IPS-18c (cell line): ENCODE results near the gene NGLY1.

ENCODE experiments used
- H3K4me3 ChIP-seq: 2 replicates; pipeline ENCODE4 v1.7.0; 2013; ENCODE audit warnings: low read depth, mild to moderate bottlenecking, low read length, moderate library complexity; ENCODE audit not compliant: insufficient read depth
- H3K9me3 ChIP-seq: one replicate; pipeline ENCODE4 v1.6.1; 2013; ENCODE audit warnings: mild to moderate bottlenecking, low read length, moderate library complexity; ENCODE audit not compliant: control insufficient read depth, insufficient read depth

Gene NGLY1

DNA sequence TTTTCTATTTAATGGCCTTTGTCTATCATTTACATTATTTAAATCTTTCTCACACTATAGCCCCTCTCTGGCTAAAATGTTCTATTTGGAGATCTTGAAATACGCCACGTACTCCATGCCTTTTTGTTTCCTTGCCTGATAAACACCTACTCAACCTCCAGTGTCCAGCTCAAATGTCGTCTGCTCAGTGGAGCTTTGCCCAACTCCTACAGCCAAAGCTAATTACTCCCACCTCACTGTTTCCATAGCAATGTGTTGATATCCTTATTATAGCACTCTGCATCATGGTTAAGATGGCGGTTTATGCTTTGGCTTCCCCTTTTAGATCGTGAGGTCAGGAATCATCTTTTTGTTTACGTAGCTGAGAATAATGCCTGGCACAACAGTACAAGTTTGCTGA lies 55.9 kb downstream of the NGLY1 start:
- Histone ChIP-seq H3K9me3 (no peaks in the 10 kb centered on the region), H3K4me3 (no peak overlapping the region)

DNA sequence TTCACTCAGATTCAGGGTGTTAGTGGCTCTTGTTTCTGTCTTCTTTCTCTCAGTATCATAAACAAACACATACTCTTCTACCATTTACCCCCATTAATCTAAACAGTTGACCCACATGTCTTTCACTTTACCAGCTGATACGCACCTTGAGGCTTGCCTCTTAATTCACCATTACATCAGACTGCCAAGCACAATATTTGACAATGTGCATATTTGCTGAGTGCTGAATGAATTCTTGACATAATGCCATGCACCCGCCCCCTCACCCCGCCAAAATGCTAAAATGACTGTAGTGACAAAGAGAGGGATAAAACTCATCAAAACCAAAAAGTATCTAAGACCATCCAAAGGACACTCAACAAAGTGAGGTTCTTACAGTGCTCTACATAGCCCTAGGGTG lies 57.4 kb downstream of the NGLY1 start:
- Histone ChIP-seq H3K9me3 (no peaks in the 10 kb centered on the region), H3K4me3 (no peak overlapping the region)

DNA sequence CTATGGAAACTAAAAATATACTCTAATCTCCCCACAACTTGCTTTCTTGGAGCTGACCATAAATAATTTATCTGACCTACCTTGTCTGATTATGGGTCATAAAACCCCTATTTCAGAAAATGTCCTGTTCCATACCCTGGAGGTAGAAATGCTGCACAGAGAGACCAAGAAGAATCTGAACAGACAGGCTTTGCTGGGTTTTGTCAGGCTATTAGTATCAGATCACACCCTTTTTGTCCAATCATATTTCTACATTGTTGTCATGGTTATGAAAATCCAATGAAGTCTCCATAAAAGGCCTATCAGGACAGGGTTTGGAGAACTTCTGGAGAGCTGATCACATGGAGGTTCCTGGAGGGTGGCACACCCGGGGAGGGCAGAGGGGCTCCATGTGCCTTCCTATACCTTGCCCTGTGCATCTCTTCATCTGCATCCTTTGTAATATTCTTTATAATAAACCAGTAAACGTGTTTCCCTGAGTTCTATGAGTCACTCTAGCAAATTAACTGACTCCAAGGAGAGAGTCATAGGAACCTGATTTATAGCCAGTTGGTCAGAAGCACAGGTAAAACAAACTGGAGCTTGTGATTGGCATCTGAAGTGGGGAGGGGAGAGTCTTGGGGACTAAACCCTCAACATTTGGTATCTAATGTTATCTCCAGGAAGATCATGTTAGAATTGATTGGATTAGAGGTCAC lies 58.1 kb downstream of the NGLY1 start:
- H3K9me3 ChIP-seq: no peaks in the 10 kb centered on the region
- H3K4me3 ChIP-seq: no peak overlapping the region

DNA sequence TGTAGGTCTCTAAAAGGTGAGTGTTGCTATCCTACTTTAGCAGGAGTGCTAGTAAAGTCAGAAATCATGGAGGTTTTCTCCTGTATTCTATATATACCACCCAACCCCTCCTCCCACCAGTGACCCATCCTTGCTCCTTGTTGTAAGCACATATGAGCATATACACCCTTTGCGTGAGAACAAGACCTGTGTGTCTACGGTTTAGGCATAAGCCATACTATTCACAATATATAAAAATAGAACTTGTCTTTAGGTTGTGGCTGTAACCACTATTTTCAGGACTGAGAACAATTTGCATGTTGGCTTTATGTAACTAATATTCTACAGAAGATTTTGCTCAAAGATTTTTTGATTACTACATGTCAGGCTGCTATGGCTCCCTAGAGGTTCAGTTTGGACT lies 59.4 kb downstream of the NGLY1 start:
- H3K4me3 ChIP-seq: no peak overlapping the region

DNA sequence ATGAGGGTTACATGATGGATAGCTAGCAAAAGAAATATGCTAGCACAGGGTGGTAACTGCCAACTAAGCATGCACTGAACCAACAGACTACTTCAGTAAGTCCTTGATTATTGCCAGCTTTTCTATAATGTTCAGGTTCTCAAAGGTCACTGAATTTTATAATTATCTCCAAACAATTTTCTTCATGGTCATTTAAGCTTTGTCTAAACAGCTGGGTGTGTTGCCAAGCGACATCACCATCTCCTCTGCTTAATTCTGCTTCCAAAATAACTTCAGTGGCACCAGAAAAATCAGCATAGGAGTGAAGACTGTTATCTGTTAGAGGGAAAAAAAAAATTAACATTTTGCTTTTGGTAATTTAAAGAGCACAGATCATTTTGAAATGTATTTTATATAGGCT lies 63.9 kb downstream of the NGLY1 start:
- Histone ChIP-seq H3K9me3 (no peaks in the 10 kb centered on the region), H3K4me3 (no peak overlapping the region)

More for the DNA sequence above, 59.4 kb downstream of the NGLY1 start:
- H3K9me3 ChIP-seq: no peaks in the 10 kb centered on the region

DNA sequence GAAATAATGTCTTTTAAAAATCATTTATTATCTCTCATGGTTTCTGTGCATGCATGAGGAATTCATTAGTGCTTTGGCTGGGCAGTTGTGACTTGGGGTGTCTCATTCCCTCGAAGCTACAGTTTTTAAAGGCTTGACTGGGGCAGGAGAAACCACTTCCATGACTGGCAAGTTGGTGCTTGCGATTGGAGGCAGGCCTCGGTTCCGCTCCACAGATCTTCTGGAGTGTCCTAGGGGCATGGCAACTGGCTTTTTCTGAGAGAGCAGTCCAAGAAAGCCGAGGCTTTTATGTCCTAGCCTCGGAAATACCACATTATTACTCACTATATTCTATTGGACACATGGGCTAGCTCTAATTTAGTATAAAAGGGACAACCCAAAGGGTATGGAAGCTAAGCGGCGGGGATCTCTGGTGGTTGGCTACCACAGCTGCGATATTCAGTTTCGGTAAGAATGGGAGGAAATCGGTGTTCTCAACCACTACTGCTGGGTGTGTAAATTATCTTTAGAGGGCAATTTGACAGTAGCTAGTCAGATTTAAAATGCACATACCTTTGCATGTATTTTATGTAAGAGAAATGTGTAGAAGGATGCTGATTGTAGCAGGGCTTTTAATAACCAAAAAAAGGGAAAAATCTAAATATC lies 69.8 kb downstream of the NGLY1 start:
- Histone ChIP-seq H3K9me3 (no peaks in the 10 kb centered on the region), H3K4me3 (no peak overlapping the region)

DNA sequence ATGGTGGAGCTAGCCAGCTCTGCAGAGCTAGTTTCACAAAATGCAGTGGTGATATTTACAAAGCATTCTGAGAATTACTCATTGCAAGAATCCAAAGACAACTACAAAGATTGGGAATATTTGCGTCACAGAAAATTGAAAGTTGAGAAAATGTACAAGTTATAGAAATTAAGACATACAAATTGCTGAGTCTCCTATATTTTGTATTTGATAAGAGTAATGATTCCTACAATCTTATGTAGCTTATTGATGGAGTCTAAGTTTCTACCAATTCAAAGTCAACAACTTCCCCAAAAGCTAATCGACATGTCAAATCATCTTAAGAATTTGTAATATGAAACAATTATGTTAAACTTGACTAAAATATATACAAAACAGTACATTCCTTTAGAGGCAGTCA lies 72.2 kb downstream of the NGLY1 start:
- Histone ChIP-seq H3K9me3 (no peaks in the 10 kb centered on the region), H3K4me3 (no peak overlapping the region)

DNA sequence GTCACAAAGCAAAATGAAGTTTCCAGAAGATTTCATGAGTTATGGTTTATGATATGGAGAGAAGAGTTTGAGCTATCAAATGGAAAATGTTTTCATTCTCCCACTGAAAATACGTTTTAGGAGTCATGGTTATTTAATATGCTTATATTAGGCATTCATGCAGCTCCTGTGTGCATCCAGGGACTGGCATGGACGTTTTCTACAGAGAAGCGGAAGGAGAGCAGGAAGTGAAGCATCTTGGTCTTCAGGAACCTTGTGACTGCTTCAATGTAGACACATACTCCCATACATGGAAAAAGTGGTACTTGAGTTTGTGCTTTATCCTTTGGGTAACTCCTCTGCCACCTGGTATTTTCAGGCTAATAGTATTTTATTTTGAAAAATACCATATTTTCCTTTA lies 75.2 kb downstream of the NGLY1 start:
- Histone ChIP-seq H3K9me3 (no peaks in the 10 kb centered on the region), H3K4me3 (no peak overlapping the region)

DNA sequence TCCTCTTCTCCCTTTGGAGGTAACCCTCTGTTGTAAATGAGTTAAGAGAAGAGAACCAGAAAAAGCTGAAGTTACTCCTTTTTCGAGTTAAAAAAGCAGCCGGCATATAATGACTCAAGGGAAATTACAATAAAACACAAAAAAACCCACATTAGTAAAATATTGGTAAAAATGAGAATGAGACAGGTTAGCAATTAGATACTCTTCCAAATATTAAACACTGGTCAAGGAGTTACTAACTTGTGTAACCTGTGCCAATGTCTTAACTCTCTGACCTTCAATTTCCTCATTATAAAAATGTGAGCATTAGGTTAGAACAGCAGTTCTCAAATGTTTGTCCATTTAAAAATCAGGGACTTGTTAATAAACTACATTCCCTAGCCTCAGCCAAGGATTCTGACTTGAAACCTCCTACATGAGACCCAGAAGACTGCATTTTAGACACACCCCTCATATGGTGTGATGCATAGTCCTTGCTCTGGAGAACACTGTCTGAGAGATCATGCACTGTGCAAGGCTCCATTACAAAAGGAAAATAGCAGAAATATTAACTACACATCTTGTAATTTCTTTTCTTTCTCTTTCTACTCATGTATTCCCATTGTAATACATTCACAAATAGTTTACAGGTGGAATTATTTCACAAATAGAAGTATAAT lies 75.8 kb downstream of the NGLY1 start:
- H3K4me3 ChIP-seq: no peak overlapping the region

DNA sequence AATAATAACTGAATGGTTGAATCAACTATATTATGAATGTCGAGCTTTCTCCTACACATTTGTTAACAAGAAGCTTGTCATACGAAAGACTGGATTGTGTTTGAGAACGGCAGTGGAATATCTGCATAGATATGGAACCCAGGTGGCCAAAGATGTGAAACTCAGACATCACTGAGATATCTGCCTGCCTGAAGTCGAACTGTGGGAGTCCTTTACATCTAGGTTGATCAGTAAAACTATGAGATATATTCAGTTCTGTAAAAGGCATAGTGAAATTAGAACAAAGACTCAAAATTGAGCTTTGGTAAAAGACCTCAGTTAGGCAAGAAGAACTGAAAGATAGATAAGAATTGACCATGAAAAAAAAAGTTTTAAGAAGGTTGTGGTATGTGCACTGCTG lies 77.0 kb downstream of the NGLY1 start:
- no peak overlapping the region for H3K4me3 ChIP-seq
- no peaks in the 10 kb centered on the region for H3K9me3 ChIP-seq

More for the DNA sequence above, 75.8 kb downstream of the NGLY1 start:
- no peaks in the 10 kb centered on the region for H3K9me3 ChIP-seq

DNA sequence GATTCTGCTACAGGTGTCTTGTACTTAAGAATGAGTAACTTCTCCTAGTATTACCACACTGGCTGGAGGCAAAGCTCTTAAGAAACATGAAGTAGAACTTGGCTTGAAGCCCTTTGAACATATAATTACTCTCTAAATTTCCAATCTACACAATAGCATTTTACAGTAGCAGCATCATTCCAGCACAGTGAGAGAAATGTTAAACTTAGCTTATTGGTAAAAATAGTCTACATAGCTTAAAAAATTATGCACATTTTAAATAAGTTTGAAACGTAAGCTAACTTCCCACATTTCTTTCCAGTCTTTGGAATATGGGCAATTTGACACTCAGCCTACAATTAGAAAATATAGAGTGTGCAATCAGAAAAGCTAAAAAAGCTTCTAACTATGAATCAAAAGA lies 85.7 kb downstream of the NGLY1 start:
- Histone ChIP-seq H3K9me3 (no peaks in the 10 kb centered on the region), H3K4me3 (no peak overlapping the region)

DNA sequence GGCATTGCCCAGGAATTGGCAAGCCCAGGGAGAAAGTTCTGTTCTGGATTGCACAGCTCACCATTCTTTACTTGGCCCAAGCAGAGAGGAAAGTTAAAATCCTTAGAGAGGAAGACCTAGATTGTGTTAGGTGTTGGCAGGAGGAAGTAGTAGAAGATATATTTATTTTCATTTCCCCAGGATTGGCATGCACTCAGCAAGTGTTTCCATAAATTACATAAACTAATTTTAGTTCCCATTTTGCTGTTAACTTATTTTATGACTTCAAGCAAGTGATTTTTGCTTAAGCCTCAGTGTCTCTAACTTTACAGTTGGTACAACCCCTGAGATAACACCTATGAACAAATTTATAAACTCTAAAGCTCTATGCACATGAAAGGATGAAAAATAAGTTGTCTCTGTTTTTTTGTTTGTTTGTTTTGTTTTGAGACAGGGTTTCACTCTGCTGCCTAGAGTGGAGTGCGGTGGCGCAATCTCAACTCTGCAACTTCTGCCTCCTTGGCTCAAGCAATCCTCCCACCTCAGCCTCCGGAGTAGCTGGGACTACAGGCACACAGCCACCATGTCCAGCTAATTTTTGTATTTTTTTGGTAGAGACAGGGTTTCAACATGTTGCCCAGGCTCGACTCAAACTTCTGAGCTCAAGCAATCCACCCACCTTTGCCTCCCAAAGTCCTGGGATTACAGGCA lies 87.4 kb downstream of the NGLY1 start:
- H3K9me3 ChIP-seq: no peaks in the 10 kb centered on the region
- no peak overlapping the region for H3K4me3 ChIP-seq

DNA sequence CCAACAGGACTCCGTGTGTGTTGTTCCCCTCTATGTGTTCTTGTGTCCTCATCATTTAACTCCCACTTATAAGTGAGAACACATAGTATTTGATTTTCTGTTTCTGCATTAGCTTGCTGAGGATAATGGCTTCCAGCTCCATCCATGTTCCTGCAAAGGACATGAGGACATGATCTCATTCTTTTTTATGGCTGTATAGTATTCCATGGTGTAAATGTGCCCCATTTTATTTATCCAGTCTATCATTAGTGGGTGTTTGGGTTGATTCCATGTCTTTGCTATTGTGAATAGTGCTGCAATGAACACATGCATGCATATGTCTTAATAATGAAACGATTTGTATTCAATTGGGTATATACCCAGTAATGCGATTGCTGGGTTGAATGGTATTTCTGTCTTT lies 90.0 kb downstream of the NGLY1 start:
- H3K9me3 ChIP-seq: no peaks in the 10 kb centered on the region

DNA sequence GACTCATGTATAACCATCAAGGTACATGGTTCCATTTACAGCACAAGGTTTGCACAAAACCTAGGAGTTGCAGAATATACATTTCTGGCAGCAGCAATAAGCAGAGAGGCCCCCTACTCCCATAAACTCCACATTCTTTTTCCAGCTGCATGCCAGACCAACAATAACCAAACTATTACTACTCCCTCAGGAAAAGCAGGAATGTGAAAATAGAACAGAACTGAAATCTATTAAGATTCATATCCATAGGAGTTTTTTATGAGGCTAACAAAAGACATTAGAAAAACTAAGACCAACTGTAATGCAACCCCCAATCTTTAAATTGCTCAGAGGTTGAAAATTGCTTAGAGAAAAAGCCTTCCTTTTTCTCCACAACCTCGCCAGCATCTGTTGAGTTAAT lies 90.9 kb downstream of the NGLY1 start:
- no peak overlapping the region for H3K4me3 ChIP-seq
- no peaks in the 10 kb centered on the region for H3K9me3 ChIP-seq

More for the DNA sequence above, 90.0 kb downstream of the NGLY1 start:
- H3K4me3 ChIP-seq: no peak overlapping the region

DNA sequence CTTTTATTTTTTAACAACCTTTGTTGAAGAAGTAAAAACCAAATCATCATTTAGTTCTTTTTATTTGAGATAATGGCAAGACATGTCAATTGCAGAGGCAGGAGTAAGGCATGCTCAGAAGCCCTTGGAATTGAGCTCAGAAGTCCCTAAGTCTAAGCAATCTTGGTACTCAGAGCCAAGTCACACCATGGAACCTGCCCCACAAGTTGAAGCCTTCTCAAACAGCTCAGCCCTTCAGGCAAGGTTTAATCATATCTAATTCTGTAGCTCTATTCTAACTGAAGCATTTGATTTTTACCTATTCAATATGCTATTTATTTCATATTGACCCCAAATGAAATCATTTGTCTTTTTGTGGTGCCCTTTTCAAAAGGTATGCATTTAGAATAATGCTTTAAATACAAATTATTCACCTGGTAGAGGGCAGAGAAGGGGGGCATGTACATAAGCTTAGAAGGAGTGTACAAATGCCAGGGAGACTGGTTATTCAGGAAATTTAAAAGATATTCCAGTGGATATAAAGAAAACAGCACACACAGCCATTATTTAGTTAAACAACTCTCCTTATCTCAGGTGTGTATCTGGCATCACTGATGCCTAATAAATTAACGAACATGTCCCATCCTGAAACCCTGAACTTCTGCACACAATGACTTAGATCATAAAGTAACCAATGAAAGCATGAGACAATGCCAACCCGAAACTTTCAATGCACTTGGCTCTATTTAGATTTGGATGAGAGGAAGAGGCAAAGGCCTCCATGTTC lies 92.3 kb downstream of the NGLY1 start:
- Histone ChIP-seq H3K4me3 (no peak overlapping the region), H3K9me3 (no peaks in the 10 kb centered on the region)

DNA sequence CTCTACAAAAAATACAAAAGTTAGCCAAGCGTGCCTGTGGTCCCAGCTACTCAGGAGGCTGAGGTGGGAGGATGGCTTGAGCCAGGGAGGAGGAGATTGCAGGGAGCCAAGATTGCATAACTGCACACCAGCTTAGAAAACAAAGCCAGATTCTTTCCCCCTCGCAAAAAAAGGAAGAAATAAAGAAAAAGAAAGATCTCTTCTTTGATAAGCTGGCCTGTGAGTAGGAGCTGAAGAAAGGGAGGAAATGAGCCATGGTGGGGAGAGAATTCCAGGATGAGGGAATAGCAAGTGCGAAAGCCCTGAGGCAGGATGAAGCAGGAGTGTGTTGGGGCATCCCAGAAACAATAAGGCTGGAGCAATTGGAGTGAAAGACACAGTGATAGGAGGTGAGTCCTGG lies 94.0 kb downstream of the NGLY1 start:
- Histone ChIP-seq H3K4me3 (no peak overlapping the region), H3K9me3 (no peaks in the 10 kb centered on the region)

DNA sequence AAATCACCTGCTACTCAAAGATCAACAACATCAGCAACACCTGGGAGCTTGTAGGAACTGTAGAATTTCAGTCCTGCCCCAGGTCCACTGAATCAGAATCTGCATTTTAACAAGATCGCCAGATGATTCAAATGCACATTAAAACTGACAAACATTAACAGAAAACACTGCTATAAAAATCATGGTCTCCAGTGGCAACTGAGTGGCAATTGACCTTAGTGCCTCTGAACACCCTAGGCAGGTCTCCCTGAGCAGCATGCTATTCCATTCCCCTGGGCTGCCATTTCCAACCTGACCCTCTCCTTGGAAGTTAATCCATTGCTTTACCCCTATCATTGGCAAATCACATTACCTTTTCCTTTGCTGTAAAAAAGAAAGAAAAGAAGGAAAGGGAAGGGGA lies 95.5 kb downstream of the NGLY1 start:
- Histone ChIP-seq H3K9me3 (no peaks in the 10 kb centered on the region), H3K4me3 (no peak overlapping the region)
